GM23248 (cell line): ENCODE data around the gene APP.

Experiments
- EZH2 ChIP-seq: fragments of 200-600 bp; sonication (generic); IDR thresholded peaks from 2 replicates; pipeline ENCODE4 v1.6.1; 2018; ENCODE audit warnings: antibody characterized with exemption, mild to moderate bottlenecking; ENCODE audit not compliant: insufficient read depth, poor library complexity, severe bottlenecking
- EZH2phosphoT487 ChIP-seq: fragments of 200-600 bp; sonication (generic); IDR thresholded peaks from 2 replicates; pipeline ENCODE4 v1.6.1; 2018; ENCODE audit warnings: antibody characterized with exemption, moderate library complexity, mild to moderate bottlenecking, low read depth; ENCODE audit not compliant: insufficient read depth

- TF ChIP-seq EZH2 (no peak), EZH2phosphoT487 (no peak)
These were observed 167.2 kb downstream of the APP start for GRCh38 chr21:26003404-26003803.
